Activated CD8-positive, alpha-beta T cell treated with anti-CD3 and anti-CD28 coated beads for 36 hours (primary cell): ENCODE data around the gene MYZAP. TPM values are rescaled to one million over a fixed set of nuclear protein-coding genes. Genes with fewer than 3 reads are reported as not detected.
A peak's percentile ranks its signal among the peaks of the same experiment; 100 is the strongest.

Experiments
- ATAC-seq: fragments of 200-7000 bp; cut with Tn5 transposase; one replicate; pipeline ENCODE4 v1.10.0; 2021; ENCODE audit warnings: mild to moderate bottlenecking, moderate library complexity
- CTCF ChIA-PET: fragments of 350-600 bp; sonication (Branson Sonifier 250); formaldehyde crosslinking; loops from one replicate; lab custom pipeline; 2021; ENCODE audit warnings: antibody characterized with exemption; lab: Charles Lee
- POLR2A ChIA-PET: fragments of 350-600 bp; sonication (Branson Sonifier 250); formaldehyde crosslinking; loops from one replicate; lab custom pipeline; 2021; ENCODE audit warnings: antibody characterized with exemption; lab: Charles Lee
- DNase-seq: peaks from one replicate; pipeline ENCODE4 v3.0.0-alpha.2; 2020
- H3K27ac Mint-ChIP-seq: one replicate; pipeline ENCODE4 v1.8.0; 2021; ENCODE audit warnings: mild to moderate bottlenecking, mixed read lengths
- H3K27me3 Mint-ChIP-seq: one replicate; pipeline ENCODE4 v1.8.0; 2021; ENCODE audit warnings: mixed read lengths
- H3K36me3 Mint-ChIP-seq: one replicate; pipeline ENCODE4 v1.8.0; 2021; ENCODE audit warnings: low read depth, mixed read lengths
- H3K4me1 Mint-ChIP-seq: one replicate; pipeline ENCODE4 v1.8.0; 2021; ENCODE audit warnings: low read depth, mixed read lengths
- H3K4me3 Mint-ChIP-seq: one replicate; pipeline ENCODE4 v1.8.0; 2021; ENCODE audit warnings: mild to moderate bottlenecking, moderate library complexity, mixed read lengths
- H3K9me3 Mint-ChIP-seq: one replicate; pipeline ENCODE4 v1.8.0; 2021; ENCODE audit warnings: mixed read lengths
- CTCF ChIP-seq: fragments of 200-600 bp; IDR thresholded peaks from one replicate; pipeline ENCODE4 v1.8.0; 2022; ENCODE audit warnings: antibody characterized with exemption, mild to moderate bottlenecking
- intact Hi-C: fragments of 100-400 bp; cut with micrococcal nuclease; formaldehyde crosslinking; loops from one replicate; pipeline ENCODE4 v1.10.0; 2022
- total RNA-seq, 2 experiments: library from RNA; stranded (reverse); gene quantifications; one replicate each; pipeline ENCODE4 v1.2.3, GENCODE V29; 2021

Gene MYZAP
- total RNA-seq, 2 experiments from 2014 or later: not detected

GRCh38 chr15:57732526-57733331 is 141.0 kb downstream of the MYZAP start:
- Mint-ChIP-seq H3K4me1 (peaks cover 3% of the 10 kb centered on the region), H3K4me3 (no peak overlapping the region), H3K27me3 (no peaks in the 10 kb centered on the region), H3K9me3 (no peaks in the 10 kb centered on the region), H3K27ac (no peak overlapping the region), H3K36me3 (peaks cover 5% of the 10 kb centered on the region)
- POLR2A ChIA-PET: interaction anchor here (1.0 kb wide), 1 partner anchor 26 kb away, joined by 3 read pairs; the partner anchor contains the start of gene POLR2M
- TF ChIP-seq CTCF: peak; percentile 97
- DNase-seq (peak; percentile 69), ATAC-seq (no peak)
- CTCF ChIA-PET: interaction anchor here (0.7 to 5.9 kb wide), 25 partner anchors 9 to 334 kb away, joined by 3 to 70 read pairs (median 4); partner anchors contain the start of gene POLR2M
- intact Hi-C loops: no loop called here

- no peak for DNase-seq
- Mint-ChIP-seq H3K36me3 (peaks cover 5% of the 10 kb centered on the region), H3K27me3 (no peaks in the 10 kb centered on the region), H3K27ac (no peak overlapping the region), H3K9me3 (no peaks in the 10 kb centered on the region), H3K4me1 (peaks cover 4% of the 10 kb centered on the region), H3K4me3 (no peak overlapping the region)
- intact Hi-C loops: no loop called here
- no peak for ATAC-seq
- ChIA-PET POLR2A (no interaction called here), CTCF (interaction anchor here (1.4 to 5.9 kb wide), 3 partner anchors 23 to 336 kb away, joined by 3 to 45 read pairs (median 4); no protein-coding TSS in a partner anchor)
- TF ChIP-seq CTCF: no peak
Measured at GRCh38 chr15:57734860-57735259, 143.2 kb downstream of the MYZAP start.

Other genes with a start within 250 kb of the MYZAP start
- gene CGNL1, start 215.4 kb upstream of the MYZAP start, total RNA-seq: not detected
- 10 to 100 TPM; 72.5 to 85.0 TPM for gene POLR2M, start 114.8 kb downstream of the MYZAP start, total RNA-seq